ENCODE results near the gene CCSER1.

- TF ChIP-seq CTCF (IDR thresholded peaks at IDR 0.05) (no peak), POLR2AphosphoS5 (IDR thresholded peaks at IDR 0.05) (no peak)
Observed at GRCh38 chr4:91031761-91032160, 904.6 kb downstream of the CCSER1 start.

Data from esophagus muscularis mucosa (tissue), 3 donors.